Measurements from ENCODE around the gene VN1R5. TPM values are rescaled to one million over a fixed set of nuclear protein-coding genes. Genes with fewer than 3 reads are reported as not detected.
"Not testable (repeated sequence)": the region's sequence is repeated elsewhere in the genome, so short reads cannot be mapped to it uniquely, and the experiment has no call there.

VN1R5 gene
- not detected for polyA plus RNA-seq (2013)

- H3K36me3 ChIP-seq (ENCODE audit: control insufficient read depth in 4 of 4, insufficient read depth in 4 of 4, low read length in 3 of 4); H3K27me3 ChIP-seq (replicated peaks in 2 of 5; ENCODE audit: control insufficient read depth in 4 of 5, insufficient read depth in 5 of 5, low read length in 4 of 5); H3K27ac ChIP-seq (ENCODE audit: insufficient read depth in 1 of 2, low read depth in 1 of 2, low read length in 2 of 2, poor library complexity in 1 of 2, severe bottlenecking in 2 of 2); DNase-seq; H3K4me1 ChIP-seq (ENCODE audit: control extremely low read depth in 1 of 4, control insufficient read depth in 4 of 4, insufficient read depth in 4 of 4, low read length in 3 of 4); POLR2A ChIA-PET; H3K9me3 ChIP-seq (ENCODE audit: control extremely low read depth in 1 of 5, control insufficient read depth in 4 of 5, insufficient read depth in 2 of 5, low read depth in 1 of 5, low read length in 4 of 5); H3K4me3 ChIP-seq (ENCODE audit: control insufficient read depth in 1 of 7, extremely low read depth in 1 of 7, insufficient read depth in 4 of 7, low read depth in 2 of 7, low read length in 6 of 7); CTCF ChIA-PET: not testable (repeated sequence)
- no CpG with 5 or more reads among the region's 1 CpG for WGBS (ENCODE audit: insufficient coverage)
Observed at GRCh38 chr1:247255772-247256171, at the start of gene VN1R5. Gene VN1R5, plus strand, starts transcription at chr1:247256072.

GRCh38 chr1:247209396-247209795, 46.5 kb upstream of the VN1R5 start:
- CTCF ChIA-PET: no interaction called here
- DNase-seq: no peak
- POLR2A ChIA-PET: interaction anchor here (1.1 to 1.2 kb wide), 2 partner anchors 36 to 123 kb away, joined by 3 read pairs; no protein-coding TSS in a partner anchor
- peak overlapping the region; percentile 70 to 86 for H3K27ac ChIP-seq (ENCODE audit: insufficient read depth in 1 of 2, low read depth in 1 of 2, low read length in 2 of 2, poor library complexity in 1 of 2, severe bottlenecking in 2 of 2)
- no peaks in the 10 kb centered on the region for H3K27me3 ChIP-seq (replicated peaks in 2 of 5; ENCODE audit: control insufficient read depth in 4 of 5, insufficient read depth in 5 of 5, low read length in 4 of 5)
- peaks cover 0 to 41% (median 14%) of the 10 kb centered on the region in 4 experiments for H3K36me3 ChIP-seq (ENCODE audit: control insufficient read depth in 4 of 4, insufficient read depth in 4 of 4, low read length in 3 of 4)
- 40% methylated on average over 1 of the region's 2 CpGs for WGBS (ENCODE audit: insufficient coverage)
- H3K4me1 ChIP-seq (ENCODE audit: control extremely low read depth in 1 of 4, control insufficient read depth in 4 of 4, insufficient read depth in 4 of 4, low read length in 3 of 4): peaks cover 6 to 28% (median 15%) of the 10 kb centered on the region in 4 experiments
- H3K4me3 ChIP-seq (ENCODE audit: control insufficient read depth in 1 of 7, extremely low read depth in 1 of 7, insufficient read depth in 4 of 7, low read depth in 2 of 7, low read length in 6 of 7): peak overlapping the region in 6 of 7 experiments; percentile 41 to 96 (median 86)
- peaks cover 0 to 38% (median 17%) of the 10 kb centered on the region in 5 experiments for H3K9me3 ChIP-seq (ENCODE audit: control extremely low read depth in 1 of 5, control insufficient read depth in 4 of 5, insufficient read depth in 2 of 5, low read depth in 1 of 5, low read length in 4 of 5)

GRCh38 chr1:247210062-247210375, 45.9 kb upstream of the VN1R5 start:
- Histone ChIP-seq H3K27me3 (replicated peaks in 2 of 5; ENCODE audit: control insufficient read depth in 4 of 5, insufficient read depth in 5 of 5, low read length in 4 of 5) (no peaks in the 10 kb centered on the region), H3K9me3 (ENCODE audit: control extremely low read depth in 1 of 5, control insufficient read depth in 4 of 5, insufficient read depth in 2 of 5, low read depth in 1 of 5, low read length in 4 of 5) (peaks cover 0 to 34% (median 14%) of the 10 kb centered on the region in 5 experiments), H3K4me1 (ENCODE audit: control extremely low read depth in 1 of 4, control insufficient read depth in 4 of 4, insufficient read depth in 4 of 4, low read length in 3 of 4) (peaks cover 6 to 28% (median 14%) of the 10 kb centered on the region in 4 experiments), H3K4me3 (ENCODE audit: control insufficient read depth in 1 of 7, extremely low read depth in 1 of 7, insufficient read depth in 4 of 7, low read depth in 2 of 7, low read length in 6 of 7) (peak overlapping the region; percentile 41 to 97 (median 87)), H3K36me3 (ENCODE audit: control insufficient read depth in 4 of 4, insufficient read depth in 4 of 4, low read length in 3 of 4) (peaks cover 0 to 38% (median 13%) of the 10 kb centered on the region in 4 experiments), H3K27ac (ENCODE audit: insufficient read depth in 1 of 2, low read depth in 1 of 2, low read length in 2 of 2, poor library complexity in 1 of 2, severe bottlenecking in 2 of 2) (peak overlapping the region; percentile 70 to 86)
- 0% methylated on average over 3 of the region's 5 CpGs for WGBS (ENCODE audit: insufficient coverage)
- POLR2A ChIA-PET: interaction anchor here (0.5 to 1.2 kb wide), 3 partner anchors 37 to 1236 kb away, joined by 3 read pairs; partner anchors contain the start of gene OR2T2
- DNase-seq: peak in 2 of 3 donors; percentile 64 to 74
- CTCF ChIA-PET: no interaction called here

GRCh38 chr1:247210376-247211117, 45.3 kb upstream of the VN1R5 start:
- under 1% methylated on average over 44 of the region's 49 CpGs for WGBS (ENCODE audit: insufficient coverage)
- POLR2A ChIA-PET: interaction anchor here (0.5 to 1.2 kb wide), 3 partner anchors 37 to 1235 kb away, joined by 3 read pairs; partner anchors contain the start of gene OR2T2
- Histone ChIP-seq H3K4me3 (ENCODE audit: control insufficient read depth in 1 of 7, extremely low read depth in 1 of 7, insufficient read depth in 4 of 7, low read depth in 2 of 7, low read length in 6 of 7) (peak overlapping the region; percentile 41 to 97 (median 87)), H3K9me3 (ENCODE audit: control extremely low read depth in 1 of 5, control insufficient read depth in 4 of 5, insufficient read depth in 2 of 5, low read depth in 1 of 5, low read length in 4 of 5) (peaks cover 0 to 32% (median 10%) of the 10 kb centered on the region in 5 experiments), H3K27me3 (replicated peaks in 2 of 5; ENCODE audit: control insufficient read depth in 4 of 5, insufficient read depth in 5 of 5, low read length in 4 of 5) (no peaks in the 10 kb centered on the region), H3K36me3 (ENCODE audit: control insufficient read depth in 4 of 4, insufficient read depth in 4 of 4, low read length in 3 of 4) (peaks cover 0 to 35% (median 12%) of the 10 kb centered on the region in 4 experiments), H3K27ac (ENCODE audit: insufficient read depth in 1 of 2, low read depth in 1 of 2, low read length in 2 of 2, poor library complexity in 1 of 2, severe bottlenecking in 2 of 2) (peak overlapping the region; percentile 70 to 86), H3K4me1 (ENCODE audit: control extremely low read depth in 1 of 4, control insufficient read depth in 4 of 4, insufficient read depth in 4 of 4, low read length in 3 of 4) (peaks cover 6 to 28% (median 14%) of the 10 kb centered on the region in 4 experiments)
- CTCF ChIA-PET: no interaction called here
- peak; percentile 95 to 96 (median 96) for DNase-seq

GRCh38 chr1:247211339-247211738, 44.5 kb upstream of the VN1R5 start:
- no peaks in the 10 kb centered on the region for H3K27me3 ChIP-seq (replicated peaks in 2 of 5; ENCODE audit: control insufficient read depth in 4 of 5, insufficient read depth in 5 of 5, low read length in 4 of 5)
- H3K27ac ChIP-seq (ENCODE audit: insufficient read depth in 1 of 2, low read depth in 1 of 2, low read length in 2 of 2, poor library complexity in 1 of 2, severe bottlenecking in 2 of 2): peak overlapping the region in 1 of 2 experiments; percentile 47
- CTCF ChIA-PET: interaction anchor here (0.6 to 0.7 kb wide), 2 partner anchors 122 to 313 kb away, joined by 3 to 4 read pairs; no protein-coding TSS in a partner anchor
- WGBS (ENCODE audit: insufficient coverage): 65% methylated on average over 6 of the region's 7 CpGs
- H3K36me3 ChIP-seq (ENCODE audit: control insufficient read depth in 4 of 4, insufficient read depth in 4 of 4, low read length in 3 of 4): peaks cover 0 to 28% (median 7%) of the 10 kb centered on the region in 4 experiments
- H3K9me3 ChIP-seq (ENCODE audit: control extremely low read depth in 1 of 5, control insufficient read depth in 4 of 5, insufficient read depth in 2 of 5, low read depth in 1 of 5, low read length in 4 of 5): peaks cover 0 to 24% (median 3%) of the 10 kb centered on the region in 5 experiments
- H3K4me1 ChIP-seq (ENCODE audit: control extremely low read depth in 1 of 4, control insufficient read depth in 4 of 4, insufficient read depth in 4 of 4, low read length in 3 of 4): peaks cover 6 to 28% (median 14%) of the 10 kb centered on the region in 4 experiments
- POLR2A ChIA-PET: no interaction called here
- DNase-seq: no peak
- peak overlapping the region in 1 of 7 experiments; percentile 84 for H3K4me3 ChIP-seq (ENCODE audit: control insufficient read depth in 1 of 7, extremely low read depth in 1 of 7, insufficient read depth in 4 of 7, low read depth in 2 of 7, low read length in 6 of 7)

GRCh38 chr1:247212012-247212411, 43.9 kb upstream of the VN1R5 start:
- Histone ChIP-seq H3K9me3 (ENCODE audit: control extremely low read depth in 1 of 5, control insufficient read depth in 4 of 5, insufficient read depth in 2 of 5, low read depth in 1 of 5, low read length in 4 of 5) (peaks cover 0 to 18% (median 2%) of the 10 kb centered on the region in 5 experiments), H3K27ac (ENCODE audit: insufficient read depth in 1 of 2, low read depth in 1 of 2, low read length in 2 of 2, poor library complexity in 1 of 2, severe bottlenecking in 2 of 2) (no peak overlapping the region), H3K27me3 (replicated peaks in 2 of 5; ENCODE audit: control insufficient read depth in 4 of 5, insufficient read depth in 5 of 5, low read length in 4 of 5) (no peaks in the 10 kb centered on the region), H3K4me1 (ENCODE audit: control extremely low read depth in 1 of 4, control insufficient read depth in 4 of 4, insufficient read depth in 4 of 4, low read length in 3 of 4) (peaks cover 6 to 28% (median 14%) of the 10 kb centered on the region in 4 experiments), H3K4me3 (ENCODE audit: control insufficient read depth in 1 of 7, extremely low read depth in 1 of 7, insufficient read depth in 4 of 7, low read depth in 2 of 7, low read length in 6 of 7) (no peak overlapping the region), H3K36me3 (ENCODE audit: control insufficient read depth in 4 of 4, insufficient read depth in 4 of 4, low read length in 3 of 4) (peaks cover 0 to 23% (median 4%) of the 10 kb centered on the region in 4 experiments)
- no peak for DNase-seq
- ChIA-PET CTCF (interaction anchor here (0.6 to 0.7 kb wide), 2 partner anchors 204 to 313 kb away, joined by 3 to 4 read pairs; partner anchors contain the start of gene NLRP3), POLR2A (no interaction called here)
- 80% methylated on average over 3 of the region's 5 CpGs for WGBS (ENCODE audit: insufficient coverage)

All from common myeloid progenitor, CD34-positive (primary cell).